ENCODE results near the gene GJC2.

GJC2 gene

GRCh38 chr1:228157729-228158126 is 8.0 kb downstream of the GJC2 start:
- DNase-seq (ENCODE audit: low read depth, low spot score): no peak

- DNase-seq (ENCODE audit: low read depth, low spot score): no peak
Measured at GRCh38 chr1:228158151-228159007, 8.6 kb downstream of the GJC2 start.

DNA sequence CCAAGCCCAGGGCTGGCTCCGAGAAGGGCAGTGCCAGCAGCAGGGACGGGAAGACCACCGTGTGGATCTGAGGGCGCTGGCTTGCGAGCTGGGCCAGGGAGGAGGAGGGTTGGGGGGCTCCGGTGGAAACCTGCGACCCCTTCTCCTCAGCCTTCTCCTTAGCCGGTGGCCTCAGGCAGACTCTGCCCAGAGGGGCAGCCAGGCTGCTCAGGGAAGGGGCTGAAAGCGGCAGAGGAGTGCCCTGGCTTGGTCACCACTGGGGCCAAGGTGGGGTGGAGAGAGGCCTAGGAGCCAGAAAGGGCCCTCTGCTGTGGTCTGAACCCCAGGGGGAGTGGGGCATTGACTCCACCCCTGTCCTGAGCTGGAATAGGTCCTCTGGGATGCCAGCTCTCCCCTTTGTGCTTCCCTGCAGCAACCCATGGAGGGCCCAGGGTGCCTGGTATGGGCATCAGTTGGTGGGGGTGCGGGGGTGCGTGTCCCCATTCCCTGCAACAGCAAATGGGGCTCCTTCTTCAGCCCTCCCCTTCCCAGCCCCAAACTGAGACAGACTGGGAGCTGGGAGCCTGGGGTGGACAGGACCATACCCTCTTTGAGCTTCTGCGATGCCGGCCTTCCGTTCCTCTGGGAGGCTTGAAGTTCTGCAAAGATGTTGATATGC is 9.4 kb downstream of the GJC2 start:
- DNase-seq (ENCODE audit: low read depth, low spot score): no peak

DNA sequence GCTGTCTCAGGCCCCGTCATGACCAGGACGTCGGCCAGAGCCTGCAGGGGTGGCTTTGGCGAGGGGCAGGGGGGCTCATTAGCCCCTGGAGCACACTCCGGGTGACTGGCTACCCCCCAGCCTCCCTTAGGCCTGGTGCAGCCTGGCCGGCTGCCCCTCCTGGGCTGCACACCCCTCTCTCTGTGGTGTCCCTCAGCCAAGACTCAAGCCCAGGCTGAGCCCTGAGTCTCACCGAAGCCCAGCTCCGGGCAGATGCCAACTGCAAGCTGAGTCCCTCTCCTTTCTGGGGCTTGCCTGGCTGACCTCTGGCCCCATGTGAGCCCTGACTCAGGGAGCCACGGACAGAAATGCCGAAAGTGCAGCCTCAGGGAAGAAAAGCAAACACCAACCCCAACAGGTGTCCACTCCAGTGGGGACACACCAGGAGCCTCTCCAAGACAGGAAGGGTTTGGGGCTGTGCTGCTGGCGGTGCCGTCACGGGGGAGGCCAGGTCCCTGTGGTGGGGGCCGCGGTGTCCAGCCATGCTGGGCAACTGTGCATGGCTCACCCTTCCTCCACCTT is 10.6 kb downstream of the GJC2 start:
- no peak for DNase-seq (ENCODE audit: low read depth, low spot score)

DNA sequence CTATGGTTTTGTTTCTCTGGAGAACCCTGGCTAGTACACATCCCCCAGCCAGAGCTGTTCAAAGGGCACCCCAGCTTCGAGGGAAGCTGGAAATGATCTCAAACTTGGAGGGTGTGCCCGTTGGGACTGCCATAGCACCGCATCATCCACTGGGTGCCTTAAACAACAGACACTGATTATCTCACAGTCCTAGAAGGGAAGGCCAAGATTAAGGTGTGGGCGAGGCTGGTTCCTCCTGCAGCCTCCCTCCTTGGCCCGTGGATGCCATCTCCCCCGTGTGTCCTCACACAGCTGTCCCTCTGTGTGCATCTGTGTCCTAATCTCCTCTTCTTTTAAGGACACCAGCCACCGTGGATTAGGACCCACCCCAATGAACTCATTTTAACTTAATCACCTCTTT is 11.6 kb downstream of the GJC2 start:
- no peak for DNase-seq (ENCODE audit: low read depth, low spot score)

- DNase-seq (ENCODE audit: low read depth, low spot score): no peak
Measured at GRCh38 chr1:228161866-228162265, 12.1 kb downstream of the GJC2 start.

DNA sequence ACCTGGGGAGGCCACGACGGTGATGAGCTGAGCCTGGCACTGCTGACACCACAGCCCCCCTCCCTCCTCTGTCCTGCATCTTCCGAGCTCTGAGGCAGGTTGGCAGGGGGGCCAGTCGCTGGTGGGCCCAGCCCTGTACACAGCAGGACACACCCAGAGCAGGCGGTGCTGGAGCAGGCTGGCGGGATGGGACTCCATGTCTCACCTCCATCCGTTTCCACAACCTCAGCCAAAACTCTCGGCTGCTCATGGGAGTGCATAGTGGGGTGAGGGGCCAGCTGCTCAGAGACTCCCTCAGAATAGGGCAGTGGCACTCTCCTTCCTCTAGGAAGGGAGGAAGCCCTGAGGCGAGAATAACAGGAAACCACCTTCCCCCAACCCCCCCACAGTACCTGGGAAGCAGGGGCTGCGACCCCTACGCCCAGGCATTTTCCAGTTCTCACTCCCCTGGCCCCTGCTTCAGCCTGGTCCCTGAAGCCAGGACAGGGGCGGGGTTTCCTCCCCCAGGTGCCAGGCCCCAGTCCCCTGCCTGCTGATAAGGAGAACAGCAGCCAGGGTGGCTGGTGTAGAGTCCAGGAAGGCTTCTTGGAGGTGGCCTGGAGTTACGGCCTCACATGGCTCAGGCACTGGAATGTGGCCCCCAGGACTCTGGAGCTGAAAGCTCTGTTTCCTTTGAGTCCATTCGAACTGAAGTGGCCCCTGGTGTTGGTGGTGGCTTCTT is 12.7 kb downstream of the GJC2 start:
- DNase-seq (ENCODE audit: low read depth, low spot score): no peak

- DNase-seq (ENCODE audit: low read depth, low spot score): no peak
Measured at GRCh38 chr1:228163007-228163753, 13.4 kb downstream of the GJC2 start.

GRCh38 chr1:228163776-228164519 is 14.2 kb downstream of the GJC2 start:
- no peak for DNase-seq (ENCODE audit: low read depth, low spot score)

- no peak for DNase-seq (ENCODE audit: low read depth, low spot score)
Measured at GRCh38 chr1:228164561-228165371, 15.0 kb downstream of the GJC2 start.

DNA sequence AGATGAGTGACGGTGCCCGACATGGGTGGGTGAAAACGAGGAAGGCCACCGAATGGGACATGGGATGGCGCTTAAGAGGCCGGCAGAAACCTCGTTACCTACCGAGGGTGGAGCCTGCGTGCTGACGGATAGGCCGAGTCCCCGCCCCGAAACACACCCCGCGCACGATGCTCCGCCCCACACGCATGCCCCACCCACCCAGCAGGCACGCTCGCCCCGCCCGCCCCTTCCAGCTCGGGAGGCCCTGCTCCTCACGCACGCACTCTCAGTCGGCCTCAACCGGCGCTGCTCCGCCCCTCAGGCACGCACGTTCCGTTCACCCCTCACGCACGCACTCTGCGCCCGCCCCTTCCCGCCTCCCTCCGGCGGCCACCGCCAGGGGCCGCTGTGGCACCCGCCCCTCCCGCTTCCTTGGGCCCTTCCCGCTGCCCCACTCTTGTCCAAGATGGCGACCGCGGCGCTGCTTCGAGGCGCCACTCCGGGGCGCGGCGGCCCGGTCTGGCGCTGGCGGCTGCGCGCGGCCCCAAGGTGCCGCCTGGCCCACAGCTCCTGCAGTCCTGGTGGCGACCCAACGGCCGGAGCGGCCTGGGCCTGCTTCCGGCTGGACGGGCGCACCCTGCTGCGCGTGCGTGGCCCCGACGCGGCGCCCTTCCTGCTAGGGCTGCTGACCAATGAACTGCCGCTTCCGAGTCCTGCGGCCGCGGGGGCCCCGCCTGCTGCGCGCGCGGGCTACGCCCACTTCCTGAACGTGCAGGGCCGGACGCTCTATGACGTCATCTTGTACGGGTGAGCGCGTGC is 15.8 kb downstream of the GJC2 start, which contains the start of gene IBA57:
Gene IBA57 (plus strand): TSS at position 433 of the 798 bp plus-strand sequence. CDS start 13 bp downstream, at position 446.
- peak; percentile 99 for DNase-seq (ENCODE audit: low read depth, low spot score)

DNA sequence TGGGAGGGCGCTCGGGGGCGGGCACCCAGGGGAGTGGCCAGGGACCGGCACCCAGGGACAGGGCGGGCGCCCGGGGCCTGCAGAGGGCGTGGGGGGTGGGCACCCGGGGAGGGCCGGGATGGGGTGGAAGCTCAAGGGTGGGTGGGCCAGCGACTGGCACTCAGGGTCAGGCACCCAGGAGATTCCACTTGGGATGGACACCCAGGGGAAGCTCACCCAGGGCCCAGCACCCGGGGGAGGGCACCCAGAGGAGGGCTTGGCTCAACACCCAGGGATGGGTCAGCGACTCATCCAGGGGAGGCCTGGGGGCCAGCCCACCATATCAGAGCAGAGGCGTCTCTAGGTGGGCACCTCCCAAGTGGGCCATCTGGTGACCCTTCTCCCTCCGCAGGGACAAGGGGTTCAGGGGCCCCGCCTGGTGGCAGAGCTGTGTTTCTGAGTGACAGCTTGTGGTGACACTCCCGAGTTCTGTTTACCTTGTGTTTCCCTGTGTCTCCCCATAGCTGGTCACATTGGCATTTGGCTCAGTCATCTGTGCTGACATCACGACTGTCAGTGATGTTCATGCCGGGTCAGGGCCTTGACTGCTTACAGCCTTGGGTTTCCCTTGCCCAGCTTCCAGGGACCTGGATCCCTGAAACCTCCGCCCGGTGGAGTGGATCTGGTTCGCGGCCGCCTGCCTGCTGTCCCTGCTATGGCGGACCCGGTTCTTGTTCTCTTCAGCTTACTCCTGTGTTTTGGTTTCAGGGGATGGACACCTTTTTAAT is 16.6 kb downstream of the GJC2 start:
- DNase-seq (ENCODE audit: low read depth, low spot score): no peak

DNA sequence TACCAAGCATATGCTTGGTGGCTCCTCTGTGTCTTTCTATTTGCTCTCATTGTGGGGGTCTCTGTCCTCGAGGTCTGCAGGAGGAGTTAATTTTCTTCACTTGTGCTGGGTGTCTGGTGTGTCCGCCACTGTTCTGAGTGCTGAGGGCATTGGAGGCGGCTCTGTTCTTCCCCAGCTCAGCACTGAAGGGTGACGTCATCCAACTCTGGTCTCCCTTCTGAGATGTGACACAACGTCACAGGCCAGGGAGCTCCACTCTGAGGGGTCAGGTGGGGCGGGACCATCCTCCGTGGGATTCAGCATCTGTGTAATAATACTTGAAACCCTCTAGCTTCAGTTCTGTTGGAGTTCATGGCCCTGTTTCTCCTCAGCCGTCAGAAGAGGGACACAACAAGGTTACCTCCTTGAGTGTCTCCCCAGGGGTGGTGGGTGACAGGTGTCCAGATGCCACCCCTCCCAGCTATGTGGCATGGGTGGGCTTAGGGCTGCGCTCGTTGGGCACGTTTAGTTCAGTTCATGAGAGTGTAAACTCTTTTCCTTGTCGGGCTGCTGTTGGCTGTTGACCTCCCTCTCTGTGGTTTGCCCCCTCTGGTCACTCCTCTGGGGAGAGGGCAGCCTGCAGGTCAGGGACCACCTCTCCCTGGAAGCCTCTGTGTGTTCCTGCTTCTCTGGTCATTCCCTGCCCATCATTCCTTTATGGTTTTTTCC is 19.0 kb downstream of the GJC2 start:
- no peak for DNase-seq (ENCODE audit: low read depth, low spot score)

- DNase-seq (ENCODE audit: low read depth, low spot score): no peak
Measured at GRCh38 chr1:228169345-228169744, 19.6 kb downstream of the GJC2 start.

- DNase-seq (ENCODE audit: low read depth, low spot score): no peak
Measured at GRCh38 chr1:228170666-228171065, 20.9 kb downstream of the GJC2 start.

DNA sequence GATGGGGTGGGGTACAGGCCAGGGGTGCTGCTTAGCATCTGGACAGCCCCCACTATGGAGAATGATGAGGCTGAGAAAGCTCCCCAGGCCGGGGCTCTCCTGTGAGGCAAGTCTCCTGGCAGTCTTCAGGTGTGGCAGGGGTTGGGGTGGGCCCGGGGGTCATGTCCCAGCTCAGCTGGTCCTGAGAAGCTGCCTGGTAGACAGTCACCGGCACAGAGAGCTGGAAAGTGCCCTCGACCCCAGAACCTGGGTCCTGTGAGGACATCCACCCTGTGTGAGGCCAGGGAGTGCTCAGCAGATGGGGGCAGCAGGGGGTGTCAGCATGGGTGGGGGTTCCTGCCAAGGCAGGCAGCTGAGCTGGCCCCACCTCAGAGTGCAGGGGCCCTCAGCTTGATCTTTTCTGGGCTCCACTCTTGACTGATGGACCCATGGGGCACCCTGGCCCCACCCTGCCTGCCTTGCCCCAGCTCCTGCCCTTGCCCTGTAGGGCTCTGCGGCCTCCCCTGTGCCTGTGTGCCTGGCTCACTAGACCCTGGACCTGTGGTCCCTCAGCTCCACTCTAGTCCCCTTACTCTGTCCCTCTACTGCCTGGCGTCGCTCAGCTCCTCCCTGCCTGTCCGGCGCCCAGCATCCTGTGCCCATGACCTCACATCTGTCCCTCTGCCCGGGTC is 21.6 kb downstream of the GJC2 start:
- DNase-seq (ENCODE audit: low read depth, low spot score): no peak

Data from activated naive CD8-positive, alpha-beta T cell treated with anti-CD3 and anti-CD28 coated beads, Interleukin-2, amount 50 U/mL, for 16 hours (primary cell).